ENCODE data around the gene SMIM1. TPM values are rescaled to one million over a fixed set of nuclear protein-coding genes. Genes with fewer than 3 reads are reported as not detected.
A peak's percentile ranks its signal among the peaks of the same experiment; 100 is the strongest.

Gene SMIM1
- total and polyA plus RNA-seq, 9 of the 15 experiments (the other 6 are each of a cell fraction or from before 2014, with no cell fraction given), result 2.3 to 125 (median 24.3) TPM

- TF ChIP-seq MECOM (CRISPR knock-in tag; IDR thresholded peaks at IDR 0.05) (peak; percentile 71; the same call in 1 of the 2 replicates), TEAD4 (IDR thresholded peaks at IDR 0.05; ENCODE audit: low read length) (no peak; the same call in 1 of the 2 replicates), TEAD4 (CRISPR knock-in tag; IDR thresholded peaks at IDR 0.05; ENCODE audit: borderline replicate concordance) (no peak; the same call in 1 of the 2 replicates), NRF1 (conservative IDR thresholded peaks at IDR 0.05 in 1 of 2, IDR thresholded peaks at IDR 0.05 in 1 of 2) (peak in 1 of 2 experiments; percentile 42; a peak in 3 of 4 replicates), ARHGAP35 (IDR thresholded peaks at IDR 0.05; ENCODE audit: partially characterized antibody) (no peak), MIER1 (IDR thresholded peaks at IDR 0.05; ENCODE audit: low read depth) (no peak), SMAD1 (IDR thresholded peaks at IDR 0.05; ENCODE audit: low read depth, low read length, partially characterized antibody) (no peak), EWSR1 (IDR thresholded peaks at IDR 0.05; ENCODE audit: borderline replicate concordance, low read depth, partially characterized antibody) (no peak), ILF3 (IDR thresholded peaks at IDR 0.05; ENCODE audit: borderline replicate concordance) (no peak), XRCC4 (IDR thresholded peaks at IDR 0.05; ENCODE audit: extremely low read depth, insufficient read depth, insufficient read length) (no peak), PHTF2 (CRISPR knock-in tag; IDR thresholded peaks at IDR 0.05) (peak; percentile 54; the same call in 1 of the 2 replicates), NCOA4 (IDR thresholded peaks at IDR 0.05; ENCODE audit: partially characterized antibody) (no peak), WHSC1 (IDR thresholded peaks at IDR 0.05; ENCODE audit: low read length) (no peak), ZNF766 (CRISPR knock-in tag; conservative IDR thresholded peaks at IDR 0.05) (no peak), KAT8 (IDR thresholded peaks at IDR 0.05; ENCODE audit: low read depth) (no peak), CBFB (CRISPR knock-in tag; IDR thresholded peaks at IDR 0.05) (peak; percentile 40; the same call in 1 of the 2 replicates), DDX20 (tag; IDR thresholded peaks at IDR 0.05; ENCODE audit: low read depth) (no peak)
- TF ChIP-seq, protein P1, sequence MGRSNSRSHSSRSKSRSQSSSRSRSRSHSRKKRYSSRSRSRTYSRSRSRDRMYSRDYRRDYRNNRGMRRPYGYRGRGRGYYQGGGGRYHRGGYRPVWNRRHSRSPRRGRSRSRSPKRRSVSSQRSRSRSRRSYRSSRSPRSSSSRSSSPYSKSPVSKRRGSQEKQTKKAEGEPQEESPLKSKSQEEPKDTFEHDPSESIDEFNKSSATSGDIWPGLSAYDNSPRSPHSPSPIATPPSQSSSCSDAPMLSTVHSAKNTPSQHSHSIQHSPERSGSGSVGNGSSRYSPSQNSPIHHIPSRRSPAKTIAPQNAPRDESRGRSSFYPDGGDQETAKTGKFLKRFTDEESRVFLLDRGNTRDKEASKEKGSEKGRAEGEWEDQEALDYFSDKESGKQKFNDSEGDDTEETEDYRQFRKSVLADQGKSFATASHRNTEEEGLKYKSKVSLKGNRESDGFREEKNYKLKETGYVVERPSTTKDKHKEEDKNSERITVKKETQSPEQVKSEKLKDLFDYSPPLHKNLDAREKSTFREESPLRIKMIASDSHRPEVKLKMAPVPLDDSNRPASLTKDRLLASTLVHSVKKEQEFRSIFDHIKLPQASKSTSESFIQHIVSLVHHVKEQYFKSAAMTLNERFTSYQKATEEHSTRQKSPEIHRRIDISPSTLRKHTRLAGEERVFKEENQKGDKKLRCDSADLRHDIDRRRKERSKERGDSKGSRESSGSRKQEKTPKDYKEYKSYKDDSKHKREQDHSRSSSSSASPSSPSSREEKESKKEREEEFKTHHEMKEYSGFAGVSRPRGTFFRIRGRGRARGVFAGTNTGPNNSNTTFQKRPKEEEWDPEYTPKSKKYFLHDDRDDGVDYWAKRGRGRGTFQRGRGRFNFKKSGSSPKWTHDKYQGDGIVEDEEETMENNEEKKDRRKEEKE (IDR thresholded peaks at IDR 0.05; ENCODE audit: borderline replicate concordance in 1 of 2, control insufficient read depth in 1 of 2, low read depth in 2 of 2, low read length in 1 of 2), result no peak
- TF ChIP-seq, protein P2, sequence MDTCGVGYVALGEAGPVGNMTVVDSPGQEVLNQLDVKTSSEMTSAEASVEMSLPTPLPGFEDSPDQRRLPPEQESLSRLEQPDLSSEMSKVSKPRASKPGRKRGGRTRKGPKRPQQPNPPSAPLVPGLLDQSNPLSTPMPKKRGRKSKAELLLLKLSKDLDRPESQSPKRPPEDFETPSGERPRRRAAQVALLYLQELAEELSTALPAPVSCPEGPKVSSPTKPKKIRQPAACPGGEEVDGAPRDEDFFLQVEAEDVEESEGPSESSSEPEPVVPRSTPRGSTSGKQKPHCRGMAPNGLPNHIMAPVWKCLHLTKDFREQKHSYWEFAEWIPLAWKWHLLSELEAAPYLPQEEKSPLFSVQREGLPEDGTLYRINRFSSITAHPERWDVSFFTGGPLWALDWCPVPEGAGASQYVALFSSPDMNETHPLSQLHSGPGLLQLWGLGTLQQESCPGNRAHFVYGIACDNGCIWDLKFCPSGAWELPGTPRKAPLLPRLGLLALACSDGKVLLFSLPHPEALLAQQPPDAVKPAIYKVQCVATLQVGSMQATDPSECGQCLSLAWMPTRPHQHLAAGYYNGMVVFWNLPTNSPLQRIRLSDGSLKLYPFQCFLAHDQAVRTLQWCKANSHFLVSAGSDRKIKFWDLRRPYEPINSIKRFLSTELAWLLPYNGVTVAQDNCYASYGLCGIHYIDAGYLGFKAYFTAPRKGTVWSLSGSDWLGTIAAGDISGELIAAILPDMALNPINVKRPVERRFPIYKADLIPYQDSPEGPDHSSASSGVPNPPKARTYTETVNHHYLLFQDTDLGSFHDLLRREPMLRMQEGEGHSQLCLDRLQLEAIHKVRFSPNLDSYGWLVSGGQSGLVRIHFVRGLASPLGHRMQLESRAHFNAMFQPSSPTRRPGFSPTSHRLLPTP (IDR thresholded peaks at IDR 0.05; ENCODE audit: borderline replicate concordance, extremely low read depth, insufficient read length), result no peak
Measured at GRCh38 chr1:3775490-3776230, 3.1 kb downstream of the SMIM1 start (continued).
